ENCODE measurements around the gene UBE2V1.
"Not testable (repeated sequence)": the region's sequence is repeated elsewhere in the genome, so short reads cannot be mapped to it uniquely, and the experiment has no call there.

UBE2V1 gene

GRCh38 chr20:50110141-50111047, 2.6 kb downstream of the UBE2V1 start:
- POLR2A ChIA-PET, result interaction anchor here (1.6 to 2.3 kb wide), 2 partner anchors 44 to 84 kb away, joined by 4 to 7 read pairs; partner anchors contain the start of gene PEDS1
- CTCF ChIA-PET, result interaction anchor here (0.9 kb wide), 1 partner anchor 130 kb away, joined by 3 read pairs; no protein-coding TSS in a partner anchor
- TF ChIP-seq L3MBTL2 (conservative IDR thresholded peaks at IDR 0.05), result no peak
- TF ChIP-seq FOXA1 (IDR thresholded peaks at IDR 0.05), result no peak
- no peak for TF ChIP-seq FOXM1 (IDR thresholded peaks at IDR 0.05; ENCODE audit: borderline replicate concordance)
- no peak for TF ChIP-seq CTBP1 (IDR thresholded peaks at IDR 0.05; ENCODE audit: borderline replicate concordance)
- TF ChIP-seq LEF1 (IDR thresholded peaks at IDR 0.05; ENCODE audit: borderline replicate concordance), result no peak
- TF ChIP-seq PKNOX1 (IDR thresholded peaks at IDR 0.05), result no peak
- no peak for TF ChIP-seq ELF4 (IDR thresholded peaks at IDR 0.05)
- no peak for TF ChIP-seq NFRKB (IDR thresholded peaks at IDR 0.05)
- DNase-seq (ENCODE audit: extremely low spot score), result no peak

GRCh38 chr20:50108556-50109235, 4.3 kb downstream of the UBE2V1 start:
- ChIA-PET CTCF (no interaction called here), POLR2A (no interaction called here)
- DNase-seq (ENCODE audit: extremely low spot score), result no peak
- no peak for TF ChIP-seq TARDBP (IDR thresholded peaks at IDR 0.05)

DNA sequence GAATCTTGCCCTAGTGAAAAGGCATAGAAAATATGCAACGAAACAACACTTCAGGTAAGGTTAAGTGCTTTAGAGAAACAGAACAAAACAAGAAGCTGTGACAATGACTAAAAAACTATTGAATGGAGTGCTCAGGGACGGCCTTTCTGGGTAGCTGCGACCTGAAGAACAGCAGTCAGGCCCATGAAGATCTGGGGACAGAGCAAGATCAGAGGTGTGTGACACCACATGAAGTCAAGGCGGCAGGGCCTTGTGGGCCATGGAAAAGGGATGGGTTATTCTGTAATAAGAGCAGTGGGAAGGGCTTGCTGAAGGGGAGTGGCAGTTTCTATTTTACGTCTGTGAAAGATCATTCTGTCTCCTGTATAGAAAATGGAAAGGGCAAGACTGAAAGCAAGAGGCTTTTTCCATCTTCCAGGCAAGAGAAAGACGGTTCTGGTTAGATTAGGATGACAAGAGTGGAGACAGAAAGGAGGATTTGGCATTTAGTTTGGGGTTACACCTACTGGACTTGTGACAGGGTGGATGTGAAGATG, 5.1 kb downstream of the UBE2V1 start:
- CTCF ChIA-PET, result interaction anchor here (1.1 kb wide), 1 partner anchor 36 kb away, joined by 4 read pairs; no protein-coding TSS in a partner anchor
- POLR2A ChIA-PET, result interaction anchor here (1.4 to 1.9 kb wide), 2 partner anchors 8 to 9 kb away, joined by 3 to 4 read pairs; no protein-coding TSS in a partner anchor
- no peak for DNase-seq (ENCODE audit: extremely low spot score)
- TF ChIP-seq CTBP1 (IDR thresholded peaks at IDR 0.05; ENCODE audit: borderline replicate concordance), result no peak
- no peak for TF ChIP-seq ARNT (IDR thresholded peaks at IDR 0.05)
- TF ChIP-seq SP1 (IDR thresholded peaks at IDR 0.05), result no peak
- TF ChIP-seq HDGF (IDR thresholded peaks at IDR 0.05; ENCODE audit: borderline replicate concordance), result no peak
- TF ChIP-seq SUZ12 (IDR thresholded peaks at IDR 0.05), result no peak
- TF ChIP-seq PKNOX1 (IDR thresholded peaks at IDR 0.05), result no peak
- TF ChIP-seq TARDBP (IDR thresholded peaks at IDR 0.05), result no peak
- no peak for TF ChIP-seq LEF1 (IDR thresholded peaks at IDR 0.05; ENCODE audit: borderline replicate concordance)
- no peak for TF ChIP-seq L3MBTL2 (conservative IDR thresholded peaks at IDR 0.05)
- no peak for TF ChIP-seq NFRKB (IDR thresholded peaks at IDR 0.05)
- TF ChIP-seq FOXA1 (IDR thresholded peaks at IDR 0.05), result no peak
- no peak for TF ChIP-seq BHLHE40 (IDR thresholded peaks at IDR 0.05; ENCODE audit: borderline replicate concordance)
- TF ChIP-seq ELF4 (IDR thresholded peaks at IDR 0.05), result no peak
- no peak for TF ChIP-seq FOXM1 (IDR thresholded peaks at IDR 0.05; ENCODE audit: borderline replicate concordance)

DNA sequence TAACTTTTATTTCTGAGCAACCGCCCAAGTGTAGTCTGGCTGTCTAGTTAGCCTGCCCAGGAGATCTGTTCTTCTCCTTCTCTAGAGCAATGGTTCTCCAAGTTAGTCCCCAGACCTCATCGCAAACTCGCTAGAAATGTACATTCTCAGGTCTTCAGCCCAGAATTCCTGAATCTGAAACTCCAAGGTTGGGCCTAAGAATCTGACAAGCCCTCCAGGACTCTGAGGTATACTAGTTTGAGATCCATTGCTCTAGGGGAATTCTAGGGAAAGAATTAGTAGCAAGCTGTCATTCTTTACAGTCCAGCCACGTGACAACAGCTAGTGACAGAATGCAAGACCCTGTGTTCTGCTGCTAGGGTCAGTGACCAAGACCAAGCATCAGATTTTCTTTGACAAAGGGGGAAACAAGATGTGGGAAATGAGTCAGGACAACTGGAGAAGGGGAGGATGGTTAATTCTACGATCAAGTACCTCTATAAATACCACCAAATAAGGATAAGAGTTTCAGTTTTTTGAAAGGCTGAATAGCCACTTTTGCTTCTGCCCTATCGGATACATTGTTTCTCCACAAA, 5.8 kb downstream of the UBE2V1 start:
- no peak for DNase-seq (ENCODE audit: extremely low spot score)
- ChIA-PET POLR2A (interaction anchor here (1.4 to 1.9 kb wide), 2 partner anchors 8 to 10 kb away, joined by 3 to 4 read pairs; no protein-coding TSS in a partner anchor), CTCF (interaction anchor here (1.1 to 2.3 kb wide), 2 partner anchors 22 to 36 kb away, joined by 4 to 11 read pairs; no protein-coding TSS in a partner anchor)
- TF ChIP-seq ELF4 (IDR thresholded peaks at IDR 0.05), result no peak
- no peak for TF ChIP-seq SUZ12 (IDR thresholded peaks at IDR 0.05)
- TF ChIP-seq BHLHE40 (IDR thresholded peaks at IDR 0.05; ENCODE audit: borderline replicate concordance), result no peak
- no peak for TF ChIP-seq TARDBP (IDR thresholded peaks at IDR 0.05)
- TF ChIP-seq NFRKB (IDR thresholded peaks at IDR 0.05), result no peak
- no peak for TF ChIP-seq HDGF (IDR thresholded peaks at IDR 0.05; ENCODE audit: borderline replicate concordance)
- TF ChIP-seq LEF1 (IDR thresholded peaks at IDR 0.05; ENCODE audit: borderline replicate concordance), result no peak
- TF ChIP-seq CTBP1 (IDR thresholded peaks at IDR 0.05; ENCODE audit: borderline replicate concordance), result no peak
- no peak for TF ChIP-seq ZNF384 (IDR thresholded peaks at IDR 0.05)
- no peak for TF ChIP-seq SP1 (IDR thresholded peaks at IDR 0.05)
- no peak for TF ChIP-seq FOXA1 (IDR thresholded peaks at IDR 0.05)
- no peak for TF ChIP-seq PKNOX1 (IDR thresholded peaks at IDR 0.05)
- TF ChIP-seq L3MBTL2 (conservative IDR thresholded peaks at IDR 0.05), result no peak
- no peak for TF ChIP-seq ARNT (IDR thresholded peaks at IDR 0.05)

DNA sequence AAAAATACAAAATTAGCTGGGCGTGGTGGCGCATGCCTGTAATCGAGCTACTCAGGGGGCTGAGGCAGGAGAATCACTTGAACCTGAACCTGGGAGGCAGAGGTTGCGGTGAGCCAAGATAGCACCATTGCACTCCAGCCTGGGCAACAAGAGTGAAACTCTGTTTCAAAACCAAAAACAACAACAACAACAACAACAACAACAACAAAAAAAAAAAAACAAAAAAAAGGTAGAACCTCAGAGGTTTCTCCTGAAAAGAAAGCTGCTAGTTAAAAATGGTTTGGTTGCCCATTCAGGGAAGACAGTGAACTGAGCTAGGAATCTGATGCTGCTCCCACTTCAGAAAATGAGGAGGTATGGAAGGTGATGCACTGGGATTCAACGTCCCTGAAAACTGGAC, 6.3 kb downstream of the UBE2V1 start:
- ChIA-PET CTCF (interaction anchor here (1.1 to 2.3 kb wide), 3 partner anchors 9 to 35 kb away, joined by 4 to 11 read pairs (median 4); no protein-coding TSS in a partner anchor), POLR2A (interaction anchor here (1.1 to 1.9 kb wide), 3 partner anchors 9 to 47 kb away, joined by 3 to 4 read pairs (median 4); partner anchors contain the start of gene PEDS1)
- DNase-seq (ENCODE audit: extremely low spot score), result not testable (repeated sequence)

DNA sequence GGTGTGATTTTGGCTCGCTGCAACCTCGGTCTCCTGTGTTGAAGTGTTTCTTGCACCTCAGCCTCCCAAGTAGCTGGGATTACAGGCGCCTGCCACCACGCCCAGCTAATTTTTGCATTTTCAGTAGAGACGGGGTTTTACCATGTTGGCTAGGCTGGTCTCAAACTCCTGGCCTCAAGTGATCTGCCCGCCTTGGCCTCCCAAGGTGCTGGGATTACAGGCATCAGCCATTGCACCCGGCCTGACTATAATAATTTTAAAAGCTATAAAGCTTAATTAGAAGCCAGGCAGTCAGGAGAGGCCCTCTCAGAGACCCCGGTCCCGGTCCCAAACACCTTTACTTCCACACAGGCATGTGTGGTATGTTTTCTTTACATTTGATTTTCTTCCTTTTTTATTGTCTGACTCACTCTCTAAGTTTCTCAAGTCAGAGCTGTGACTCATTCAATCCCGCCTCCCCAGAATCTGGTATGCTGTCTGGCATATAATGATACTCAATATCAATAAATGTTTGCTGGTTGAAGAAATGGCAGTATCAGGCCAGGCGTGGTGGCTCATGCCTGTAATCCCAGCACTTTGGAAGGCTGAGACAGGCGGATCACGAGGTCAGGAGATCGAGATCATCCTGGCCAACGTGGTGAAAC, 9.4 kb downstream of the UBE2V1 start:
- DNase-seq (ENCODE audit: extremely low spot score); CTCF ChIA-PET: not testable (repeated sequence)
- POLR2A ChIA-PET, result interaction anchor here (8.2 kb wide), 1 partner anchor 11 kb away, joined by 50 read pairs; the partner anchor contains the start of gene UBE2V1

- ChIA-PET CTCF (interaction anchor here (1.3 kb wide), 1 partner anchor 10 kb away, joined by 3 read pairs; no protein-coding TSS in a partner anchor), POLR2A (interaction anchor here (8.2 kb wide), 1 partner anchor 12 kb away, joined by 50 read pairs; the partner anchor contains the start of gene UBE2V1)
Observed at GRCh38 chr20:50102551-50102950, 10.4 kb downstream of the UBE2V1 start.

More at GRCh38 chr20:50102551-50102950, 10.4 kb downstream of the UBE2V1 start:
- not testable (repeated sequence) for DNase-seq (ENCODE audit: extremely low spot score)
